Natural killer cell (primary cell): ENCODE data around the gene PEDS1. TPM values are rescaled to one million over a fixed set of nuclear protein-coding genes. Genes with fewer than 3 reads are reported as not detected.
A peak's percentile ranks its signal among the peaks of the same experiment; 100 is the strongest.

Experiments used
- ATAC-seq, 3 donors: fragments of 150-1000 bp in 2 of 3; fragments of 200-7000 bp in 1 of 3; cut with Tn5 transposase; 1 replicate in 1 of 3; 2 replicates in 2 of 3; pipeline ENCODE4 v1.10.0; 2021; ENCODE audit warnings: mild to moderate bottlenecking in 2 of 3, moderate library complexity in 2 of 3
- DNase-seq, 2 donors: peaks; one replicate each; pipeline versions ENCODE4 v3.0.0 to v3.0.0-alpha.2; 2013 to 2021; ENCODE audit warnings: mixed read lengths in 1 of 2
- H3K27ac ChIP-seq: one replicate; pipeline ENCODE4 v1.5.1; 2013; ENCODE audit warnings: mild to moderate bottlenecking, low read length
- H3K27me3 ChIP-seq: one replicate; pipeline ENCODE4 v1.6.1; 2013; ENCODE audit warnings: low read length; ENCODE audit not compliant: control insufficient read depth, insufficient read depth
- H3K36me3 ChIP-seq: one replicate; pipeline ENCODE4 v1.6.1; 2013; ENCODE audit warnings: low read length; ENCODE audit not compliant: control insufficient read depth, insufficient read depth
- H3K4me1 ChIP-seq: one replicate; pipeline ENCODE4 v1.6.1; 2013; ENCODE audit warnings: low read length; ENCODE audit not compliant: control insufficient read depth, insufficient read depth
- H3K4me3 ChIP-seq: one replicate; pipeline ENCODE4 v1.5.1; 2013; ENCODE audit warnings: low read length
- H3K9me3 ChIP-seq: one replicate; pipeline ENCODE4 v1.6.1; 2013; ENCODE audit warnings: low read length; ENCODE audit not compliant: control insufficient read depth, insufficient read depth
- H3K27ac Mint-ChIP-seq, 2 donors: one replicate each; pipeline ENCODE4 v1.8.0; 2022; ENCODE audit warnings: mild to moderate bottlenecking in 2 of 2, mixed read lengths in 2 of 2, moderate library complexity in 1 of 2
- H3K27me3 Mint-ChIP-seq, 2 donors: one replicate each; pipeline ENCODE4 v1.8.0; 2022; ENCODE audit warnings: low read depth in 2 of 2, mixed read lengths in 2 of 2
- H3K36me3 Mint-ChIP-seq: one replicate; pipeline ENCODE4 v1.8.0; 2022; ENCODE audit warnings: mixed read lengths
- H3K4me1 Mint-ChIP-seq, 2 donors: one replicate each; pipeline ENCODE4 v1.8.0; 2022; ENCODE audit warnings: mixed read lengths in 2 of 2
- H3K4me3 Mint-ChIP-seq: one replicate; pipeline ENCODE4 v1.8.0; 2022; ENCODE audit warnings: mild to moderate bottlenecking, moderate library complexity, mixed read lengths
- H3K9me3 Mint-ChIP-seq, 2 donors: one replicate each; pipeline ENCODE4 v1.8.0; 2022; ENCODE audit warnings: mixed read lengths in 2 of 2
- WGBS: methylation state at CpG from one replicate; pipeline ENCODE4 v1.1.7; 2013; ENCODE audit warnings: missing lambda C conversion rate; ENCODE audit not compliant: insufficient coverage; 5-methylcytosine and 5-hydroxymethylcytosine counted together
- intact Hi-C: fragments of 100-400 bp; cut with micrococcal nuclease; formaldehyde crosslinking; loops from one replicate; pipeline ENCODE4 v1.14.2; 2022
- total RNA-seq, 4 donors: library from RNA; stranded (reverse); fragments of 120-200 nt in 1 of 4; gene quantifications; one replicate each; pipeline versions ENCODE4 v1.2.3 to v1.2.4, GENCODE V29; 2013 to 2022
- TF ChIP-seq, protein P1 (sequence below): fragments of 200-600 bp; IDR thresholded peaks from one replicate; pipeline ENCODE4 v1.8.0; 2022; ENCODE audit warnings: antibody characterized with exemption

PEDS1 gene
- total RNA-seq, 3 donors from 2014 or later (not counting 1 experiment from before 2014, with no cell fraction given), result 27.4 to 32.8 (median 31.5) TPM

DNA sequence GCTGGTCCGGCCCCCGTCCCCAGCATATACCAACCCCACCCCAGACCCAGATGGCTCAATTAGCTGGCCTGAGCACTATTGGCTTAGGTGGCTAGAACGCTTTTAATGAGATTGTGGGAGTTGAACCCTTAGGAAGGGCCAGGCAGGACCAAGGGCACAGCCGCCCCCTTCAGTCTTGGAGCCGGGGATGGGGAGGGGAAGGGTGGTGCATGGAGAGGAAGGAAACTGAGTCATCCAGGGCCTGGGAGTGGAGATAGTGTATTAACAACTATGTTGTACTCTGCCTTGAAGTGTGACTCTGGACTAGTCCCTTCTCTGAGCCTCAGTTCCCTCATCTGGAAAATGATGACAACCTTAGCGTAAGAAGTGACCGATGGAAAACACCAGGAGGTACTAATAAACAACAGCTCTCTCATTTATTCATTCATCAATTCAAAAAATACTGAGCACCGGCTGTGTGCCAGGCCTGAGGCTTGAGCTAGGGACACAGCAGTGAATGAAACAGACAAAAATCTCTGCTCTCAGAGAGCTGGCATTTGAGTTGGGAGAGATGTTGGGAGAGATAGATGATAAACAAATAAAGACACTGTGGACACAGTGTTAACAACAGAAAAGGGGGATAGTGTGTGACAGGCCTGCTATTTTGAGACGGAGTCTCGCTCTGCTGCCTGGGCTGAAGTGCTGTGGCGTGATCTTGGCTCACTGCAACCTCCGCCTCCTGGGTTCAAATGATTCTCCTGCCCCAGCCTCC, 11.5 kb downstream of the PEDS1 start:
- peaks cover 41 to 56% of the 10 kb centered on the region in 2 donors for H3K4me1 Mint-ChIP-seq

DNA sequence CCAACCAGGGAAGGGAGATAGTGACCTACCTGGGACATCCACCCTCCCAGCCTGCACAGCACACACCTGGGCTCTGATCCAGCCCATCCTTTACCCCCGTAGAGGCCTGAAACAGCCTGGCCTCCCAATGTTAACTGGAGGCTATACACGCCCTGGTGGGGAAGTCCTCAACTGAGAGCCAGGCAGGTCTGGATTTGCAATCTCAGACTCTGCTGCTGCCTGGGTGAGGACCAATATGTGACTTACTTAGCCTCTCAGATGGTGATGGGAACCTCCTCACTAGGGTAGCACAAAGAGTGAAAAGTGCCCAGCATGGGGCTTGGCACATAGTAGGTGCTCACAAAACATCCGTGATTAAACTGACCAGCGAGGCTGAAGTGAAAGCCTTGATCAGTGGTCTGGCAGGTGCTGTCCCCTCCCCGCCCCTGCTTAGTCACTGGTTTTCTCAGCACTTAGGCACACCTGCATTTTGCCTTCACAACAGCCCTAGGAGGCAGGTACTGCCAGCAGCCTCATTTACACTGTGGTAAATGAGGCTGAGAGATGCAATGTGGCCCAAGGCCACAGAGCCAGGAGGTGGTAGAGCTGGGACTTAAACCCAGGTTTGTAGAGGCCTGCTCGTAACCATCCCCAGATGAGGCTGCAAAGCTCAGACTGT, 12.4 kb downstream of the PEDS1 start:
- WGBS, result 95% methylated on average over 6 of the region's 6 CpGs
- H3K36me3 ChIP-seq, result peaks cover 35% of the 10 kb centered on the region
- H3K36me3 Mint-ChIP-seq, result no peaks in the 10 kb centered on the region

More for the DNA sequence above, 11.5 kb downstream of the PEDS1 start:
- intact Hi-C loops, result no loop called here
- no peak overlapping the region for H3K27ac ChIP-seq
- Mint-ChIP-seq H3K36me3 (no peaks in the 10 kb centered on the region), H3K4me3 (no peak overlapping the region), H3K27ac (no peak overlapping the region), H3K27me3 (no peaks in the 10 kb centered on the region), H3K9me3 (no peaks in the 10 kb centered on the region)
- no peak overlapping the region for H3K4me3 ChIP-seq
- peaks cover 35% of the 10 kb centered on the region for H3K36me3 ChIP-seq
- TF ChIP-seq, protein P1, sequence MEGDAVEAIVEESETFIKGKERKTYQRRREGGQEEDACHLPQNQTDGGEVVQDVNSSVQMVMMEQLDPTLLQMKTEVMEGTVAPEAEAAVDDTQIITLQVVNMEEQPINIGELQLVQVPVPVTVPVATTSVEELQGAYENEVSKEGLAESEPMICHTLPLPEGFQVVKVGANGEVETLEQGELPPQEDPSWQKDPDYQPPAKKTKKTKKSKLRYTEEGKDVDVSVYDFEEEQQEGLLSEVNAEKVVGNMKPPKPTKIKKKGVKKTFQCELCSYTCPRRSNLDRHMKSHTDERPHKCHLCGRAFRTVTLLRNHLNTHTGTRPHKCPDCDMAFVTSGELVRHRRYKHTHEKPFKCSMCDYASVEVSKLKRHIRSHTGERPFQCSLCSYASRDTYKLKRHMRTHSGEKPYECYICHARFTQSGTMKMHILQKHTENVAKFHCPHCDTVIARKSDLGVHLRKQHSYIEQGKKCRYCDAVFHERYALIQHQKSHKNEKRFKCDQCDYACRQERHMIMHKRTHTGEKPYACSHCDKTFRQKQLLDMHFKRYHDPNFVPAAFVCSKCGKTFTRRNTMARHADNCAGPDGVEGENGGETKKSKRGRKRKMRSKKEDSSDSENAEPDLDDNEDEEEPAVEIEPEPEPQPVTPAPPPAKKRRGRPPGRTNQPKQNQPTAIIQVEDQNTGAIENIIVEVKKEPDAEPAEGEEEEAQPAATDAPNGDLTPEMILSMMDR, result no peak
- no peaks in the 10 kb centered on the region for H3K9me3 ChIP-seq
- no peaks in the 10 kb centered on the region for H3K27me3 ChIP-seq
- WGBS, result 98% methylated on average over 12 of the region's 12 CpGs
- peaks cover 13% of the 10 kb centered on the region for H3K4me1 ChIP-seq
- ATAC-seq, result no peak
- DNase-seq, result no peak

DNA sequence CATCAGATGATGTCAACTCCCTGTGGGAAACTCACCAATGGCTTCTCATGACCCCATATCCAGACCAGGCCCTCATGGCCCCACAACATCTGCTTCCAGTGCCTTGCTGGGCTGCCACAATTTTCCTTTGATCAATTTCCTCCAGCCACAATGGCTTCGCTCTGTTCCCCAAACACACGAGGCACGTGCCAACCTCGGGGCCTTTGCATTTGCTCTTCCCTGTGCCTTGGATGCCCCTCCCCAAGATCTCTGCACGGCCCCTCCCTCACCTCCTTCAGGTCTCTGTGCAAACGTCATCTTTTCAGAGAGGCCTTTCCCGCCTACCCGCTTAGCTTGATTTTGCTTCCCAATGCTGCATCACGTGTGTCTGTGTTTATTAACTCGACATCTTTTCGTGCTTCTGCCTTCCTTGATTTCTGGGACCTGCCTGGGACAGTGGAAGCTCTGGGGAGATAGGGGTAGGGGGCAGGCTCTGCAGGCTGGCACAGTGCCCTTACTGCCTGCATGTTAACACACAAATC, 13.1 kb downstream of the PEDS1 start:
- Histone ChIP-seq H3K9me3 (no peaks in the 10 kb centered on the region), H3K36me3 (peaks cover 39% of the 10 kb centered on the region), H3K27me3 (no peaks in the 10 kb centered on the region), H3K4me1 (no peaks in the 10 kb centered on the region), H3K4me3 (no peak overlapping the region), H3K27ac (no peak overlapping the region)
- Mint-ChIP-seq H3K4me1 (peaks cover 37 to 43% of the 10 kb centered on the region in 2 donors), H3K27me3 (no peaks in the 10 kb centered on the region), H3K4me3 (no peak overlapping the region), H3K9me3 (no peaks in the 10 kb centered on the region), H3K36me3 (no peaks in the 10 kb centered on the region), H3K27ac (peak overlapping the region in 1 of 2 donors; percentile 30)
- DNase-seq (no peak), ATAC-seq (no peak)
- TF ChIP-seq, protein P1, result no peak
- intact Hi-C loops, result no loop called here
- 95% methylated on average over 11 of the region's 11 CpGs for WGBS

More for the DNA sequence above, 12.4 kb downstream of the PEDS1 start:
- no peak for DNase-seq
- peaks cover 5% of the 10 kb centered on the region for H3K4me1 ChIP-seq
- H3K27ac Mint-ChIP-seq, result no peak overlapping the region
- H3K4me3 ChIP-seq, result no peak overlapping the region
- H3K27me3 ChIP-seq, result no peaks in the 10 kb centered on the region
- no peak for ATAC-seq
- no peak overlapping the region for H3K4me3 Mint-ChIP-seq
- no peak overlapping the region for H3K27ac ChIP-seq
- H3K9me3 ChIP-seq, result no peaks in the 10 kb centered on the region
- intact Hi-C loops, result no loop called here
- TF ChIP-seq, protein P1, result no peak
- H3K27me3 Mint-ChIP-seq, result no peaks in the 10 kb centered on the region
- H3K4me1 Mint-ChIP-seq, result peaks cover 33 to 48% of the 10 kb centered on the region in 2 donors
- no peaks in the 10 kb centered on the region for H3K9me3 Mint-ChIP-seq
